Astrocyte (in vitro differentiated cells and primary cell): ENCODE measurements around the gene CYP1B1.
"Not testable (repeated sequence)": the region's sequence is repeated elsewhere in the genome, so short reads cannot be mapped to it uniquely, and the experiment has no call there.

ENCODE experiments used
- CTCF ChIP-seq: IDR thresholded peaks from 2 replicates; pipeline ENCODE4 v1.5.1; 2011; ENCODE audit warnings: low read depth, mild to moderate bottlenecking, inconsistent platforms, low read length, moderate library complexity; ENCODE audit not compliant: insufficient read depth
- EZH2 ChIP-seq: IDR thresholded peaks from 2 replicates; pipeline ENCODE4 v1.6.1; 2012; ENCODE audit warnings: mild to moderate bottlenecking, low read length, inconsistent platforms; ENCODE audit not compliant: insufficient read depth

GRCh38 chr2:38020359-38021069 lies 55.4 kb downstream of the CYP1B1 start:
- TF ChIP-seq EZH2, CTCF: not testable (repeated sequence)
